GDM1 (cell line): ENCODE data around the gene ANKRD63.

Source experiments
- DNase-seq: peaks from one replicate; lab custom pipeline; 2025; lab: John Stamatoyannopoulos, UW

Gene ANKRD63

DNA sequence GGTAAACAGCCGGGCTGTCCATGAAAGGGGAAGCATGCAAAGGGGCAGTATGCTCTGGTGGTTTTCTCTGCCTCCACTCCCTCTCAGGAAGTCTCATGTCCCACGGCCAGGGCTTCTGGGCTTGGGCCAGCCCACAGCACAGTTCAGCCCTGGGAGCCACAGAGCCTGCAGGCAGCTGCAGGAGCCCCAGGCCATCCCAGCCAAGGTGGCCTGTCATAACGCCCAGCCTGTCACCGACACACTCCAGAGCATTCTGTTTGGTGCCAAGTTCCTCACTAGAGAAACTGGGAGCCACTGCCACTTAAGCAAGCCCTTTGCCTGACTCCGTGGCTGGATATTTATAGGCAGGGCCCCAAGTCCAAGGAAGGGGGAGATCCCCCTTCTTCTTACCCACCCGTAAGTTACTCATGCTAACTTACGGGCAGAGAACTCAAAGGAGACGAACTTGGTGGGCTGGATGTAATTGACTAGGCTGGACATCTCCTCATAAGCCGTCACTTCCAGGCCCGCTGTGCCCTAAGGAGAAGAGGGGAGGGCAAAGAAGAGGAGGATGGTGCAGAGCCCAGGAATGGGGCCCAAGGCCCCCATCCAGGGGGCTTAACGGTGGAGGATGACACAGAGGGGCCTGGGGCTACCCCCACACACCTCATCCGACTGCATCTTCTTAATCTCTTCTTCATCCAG lies 13.2 kb upstream of the ANKRD63 start:
- DNase-seq, result no peak

- no peak for DNase-seq
These were observed 12.4 kb upstream of the ANKRD63 start for GRCh38 chr15:40295297-40295696.

DNA sequence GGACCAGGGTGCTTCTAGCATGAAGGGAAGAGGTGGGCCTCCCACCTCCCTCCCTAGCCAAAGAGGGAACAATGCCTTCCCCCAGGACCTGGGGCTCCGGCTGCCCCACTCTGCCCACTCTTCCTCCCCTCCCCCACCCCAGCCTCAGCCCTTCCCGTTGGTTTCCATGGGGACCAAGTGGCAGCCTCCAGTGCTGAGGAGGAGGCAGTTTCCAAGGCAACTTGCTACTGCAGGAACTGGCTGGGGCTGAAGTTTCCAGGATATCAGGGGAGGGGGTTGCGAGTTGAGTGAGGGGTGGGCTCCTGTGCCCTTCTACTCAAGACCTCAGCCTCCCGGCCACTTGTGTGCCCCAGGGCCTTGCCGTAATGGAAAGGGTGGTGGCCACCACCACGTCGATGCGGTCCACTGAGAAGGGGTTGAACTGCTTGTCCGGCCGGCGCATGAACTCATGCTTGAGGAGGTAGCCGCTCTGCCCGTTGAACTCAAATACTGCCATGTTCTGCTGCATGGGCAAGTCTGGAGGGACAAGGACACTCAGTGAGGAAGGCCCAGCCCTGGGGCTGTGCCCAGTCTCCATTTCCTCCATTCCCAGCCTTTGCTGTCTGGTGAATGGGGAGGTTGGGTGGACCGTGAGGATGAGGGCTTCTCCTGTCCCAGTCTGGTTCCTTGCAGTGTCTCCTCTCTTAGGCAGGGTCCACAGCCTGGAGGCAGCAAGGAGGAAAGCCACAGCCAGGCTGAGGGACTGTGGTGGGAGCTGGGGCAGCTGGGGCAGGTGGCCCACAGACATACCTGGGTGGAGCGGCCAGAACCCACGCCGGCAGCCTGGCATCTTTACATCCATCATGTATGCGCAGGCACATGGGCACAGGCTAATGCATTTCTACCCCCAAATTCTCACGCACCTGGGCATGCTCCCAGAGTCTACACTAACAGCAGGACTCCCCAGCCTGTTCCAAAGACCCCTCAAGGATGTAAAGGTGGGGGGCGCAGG lies 11.3 kb upstream of the ANKRD63 start:
- no peak for DNase-seq

GRCh38 chr15:40293006-40293405 lies 10.1 kb upstream of the ANKRD63 start:
- DNase-seq, result no peak

DNA sequence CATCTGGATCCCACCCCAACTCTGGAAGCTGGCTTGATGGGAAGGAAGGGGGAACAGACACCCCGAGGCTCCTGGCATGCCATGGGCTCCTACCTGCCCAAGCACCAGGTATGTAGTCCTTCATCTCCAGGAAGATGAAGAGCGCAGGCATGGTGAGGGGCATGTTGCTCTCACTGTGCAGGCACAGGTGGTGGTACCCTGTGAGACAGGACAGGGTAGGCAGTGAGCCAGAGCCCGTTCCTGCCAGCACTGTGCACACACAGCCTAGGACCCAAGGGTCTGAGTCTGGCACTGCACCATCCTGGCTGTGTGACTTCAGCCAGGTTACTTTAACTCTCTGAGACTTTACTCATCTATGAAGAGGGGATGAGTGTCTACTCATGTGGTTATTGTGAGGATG lies 9.4 kb upstream of the ANKRD63 start:
- DNase-seq, result no peak

DNA sequence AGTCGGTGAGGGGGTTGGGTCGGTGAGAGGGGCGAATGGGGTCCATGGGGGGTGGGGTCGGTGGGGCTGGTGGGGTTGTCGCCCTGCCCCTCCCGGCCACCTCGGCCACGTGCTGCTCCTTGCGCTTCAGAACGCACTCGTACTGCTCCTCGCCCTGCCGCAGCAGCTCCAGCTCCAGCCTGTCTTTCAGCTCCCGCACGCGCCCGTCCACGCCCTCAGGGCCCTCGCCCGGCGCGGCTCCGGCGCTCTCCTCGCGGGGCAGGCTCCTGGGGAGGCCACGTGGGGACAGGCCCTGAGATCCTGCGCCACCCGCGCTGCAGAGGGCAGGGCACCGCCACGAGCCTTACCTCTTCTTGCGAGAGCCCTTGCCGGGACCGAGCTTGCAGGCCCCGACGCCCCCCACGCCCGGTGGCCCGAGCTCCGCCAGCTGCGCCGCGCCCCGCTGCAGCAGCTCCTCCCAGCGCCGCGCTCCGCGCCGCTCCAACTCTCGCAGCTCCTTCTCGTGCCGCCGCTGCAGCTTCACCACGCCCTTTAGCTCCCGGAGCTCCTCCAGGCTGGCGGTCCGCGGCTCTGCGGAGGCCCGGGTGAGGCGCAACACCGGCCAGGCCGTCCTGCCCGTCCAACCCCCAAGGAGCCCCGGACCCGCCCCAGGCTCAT lies 8.2 kb upstream of the ANKRD63 start:
- no peak for DNase-seq

GRCh38 chr15:40290545-40290917 lies 7.7 kb upstream of the ANKRD63 start:
- no peak for DNase-seq

DNA sequence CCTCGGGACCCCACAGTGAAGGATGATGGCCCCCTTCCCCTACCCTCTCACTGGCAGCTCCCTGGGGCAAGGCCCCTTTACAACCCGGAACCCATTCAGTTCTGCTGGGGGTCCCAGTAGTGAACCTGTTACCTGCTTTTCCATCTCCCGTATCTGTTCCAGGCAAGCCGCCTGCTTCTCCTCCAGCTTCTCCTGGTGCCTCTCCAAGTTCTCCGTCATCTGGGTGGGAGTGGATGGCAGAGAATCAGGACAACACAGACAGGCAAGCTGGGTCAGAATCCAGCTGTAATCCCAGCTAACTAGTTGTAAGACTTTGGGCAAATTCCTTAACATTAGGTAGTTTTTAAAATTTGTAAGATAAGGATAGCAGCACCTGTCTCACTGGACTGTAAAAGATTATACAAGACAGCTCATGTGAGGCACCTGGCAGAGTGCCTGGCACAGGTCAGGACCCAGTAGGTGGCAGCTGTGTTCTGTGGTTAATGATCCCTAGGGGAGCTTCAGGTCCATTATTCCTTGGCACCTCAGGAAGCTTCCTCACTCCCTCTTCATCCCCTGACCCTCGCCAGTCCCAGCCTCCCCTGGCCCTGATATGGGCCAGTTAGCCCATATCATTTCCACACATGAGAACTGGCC lies 6.4 kb upstream of the ANKRD63 start:
- no peak for DNase-seq

DNA sequence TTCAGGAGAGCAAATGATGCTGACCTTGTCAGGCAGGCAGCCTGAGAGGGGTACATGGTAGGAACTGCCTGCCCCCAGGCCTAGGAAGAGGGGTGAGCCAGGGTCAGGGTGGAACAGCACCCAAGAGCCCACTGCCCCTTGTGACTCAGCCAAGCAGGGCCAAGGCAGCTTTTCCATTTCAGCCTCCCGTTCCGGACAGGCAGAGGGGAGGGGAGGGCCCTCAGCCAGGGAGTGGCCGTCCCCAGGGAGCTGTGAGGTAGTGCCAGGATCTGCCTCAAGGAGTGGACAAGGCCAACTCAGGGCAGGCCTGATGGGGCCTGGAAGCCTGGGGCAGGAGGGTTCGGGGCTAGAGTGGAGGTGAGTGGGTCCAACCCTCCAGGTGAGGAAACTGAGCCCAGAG lies 5.1 kb upstream of the ANKRD63 start:
- DNase-seq, result no peak

- no peak for DNase-seq
These were observed 4.6 kb upstream of the ANKRD63 start for GRCh38 chr15:40287505-40287904.

DNA sequence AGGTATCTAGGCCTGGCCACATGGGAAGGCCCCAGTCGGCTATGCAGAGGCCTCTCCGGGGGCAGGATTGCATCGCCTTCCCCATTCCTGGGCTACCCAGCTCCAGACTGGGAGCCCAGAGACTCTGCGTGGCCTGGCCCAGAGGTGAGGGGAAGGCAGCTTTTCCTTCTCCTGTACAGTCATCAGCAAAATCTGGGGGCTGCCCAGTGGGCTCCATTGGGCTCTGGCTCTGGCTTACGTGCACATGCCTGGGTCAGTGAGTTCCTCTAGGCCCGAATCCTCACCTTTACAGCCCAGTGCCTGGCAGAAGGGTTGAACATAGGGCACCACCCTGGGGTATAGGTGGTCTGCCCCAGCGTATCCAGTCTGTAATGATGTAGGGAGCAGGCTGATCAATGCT lies 3.9 kb upstream of the ANKRD63 start:
- no peak for DNase-seq

DNA sequence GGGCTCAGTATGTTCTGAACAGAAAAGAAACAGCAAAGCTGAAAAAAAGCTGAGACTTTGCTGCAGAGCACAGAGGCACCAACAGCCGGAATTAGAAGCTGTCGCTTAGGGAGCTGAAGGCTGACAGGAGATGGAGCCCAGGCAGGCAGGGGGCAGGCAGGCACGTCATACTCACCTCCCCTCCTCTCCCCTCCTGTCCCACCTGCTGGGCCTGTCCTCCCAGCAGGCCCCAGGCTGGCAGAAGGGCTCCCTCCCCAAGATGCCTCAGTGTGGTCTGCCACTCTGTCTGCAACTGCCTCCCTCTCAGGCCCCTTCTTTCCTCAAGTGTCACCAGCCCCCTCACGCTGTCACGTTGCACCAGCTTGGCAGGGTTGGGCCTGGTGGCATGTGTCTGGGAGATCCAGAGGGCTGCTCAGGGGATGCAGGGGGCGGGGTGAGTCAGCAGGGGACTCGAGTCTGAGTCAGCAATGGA lies 3.2 kb upstream of the ANKRD63 start:
- no peak for DNase-seq

DNA sequence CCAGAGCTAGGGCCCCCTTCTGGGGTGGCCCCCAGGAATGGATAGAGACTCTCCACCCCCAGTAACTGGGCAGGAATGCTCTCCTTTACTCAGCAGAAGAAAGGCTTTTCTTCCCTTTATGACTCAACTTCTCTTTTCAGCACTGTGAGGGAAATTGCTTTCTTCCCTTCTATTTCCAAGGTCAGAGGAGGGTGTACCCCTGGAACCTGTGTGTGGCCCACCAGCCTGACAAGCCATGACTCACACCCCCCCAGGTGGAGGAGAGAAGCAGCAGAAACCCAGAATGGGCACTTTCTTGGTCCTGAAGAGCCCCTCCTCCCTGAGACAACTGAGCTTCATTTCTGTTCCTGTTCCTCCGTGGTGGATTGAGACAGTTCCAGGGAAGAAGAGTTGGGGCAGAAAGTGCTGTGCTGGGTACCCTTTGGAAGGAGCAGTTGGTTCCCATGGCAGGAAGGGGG lies 2.7 kb upstream of the ANKRD63 start:
- no peak for DNase-seq

- DNase-seq, result no peak
These were observed 2.3 kb upstream of the ANKRD63 start for GRCh38 chr15:40285151-40285550.

GRCh38 chr15:40283615-40284300 lies 894 bp upstream of the ANKRD63 start:
- DNase-seq, result no peak

- DNase-seq, result peak; percentile 55
These were observed 556 bp downstream of the ANKRD63 start for GRCh38 chr15:40282147-40282868.

DNA sequence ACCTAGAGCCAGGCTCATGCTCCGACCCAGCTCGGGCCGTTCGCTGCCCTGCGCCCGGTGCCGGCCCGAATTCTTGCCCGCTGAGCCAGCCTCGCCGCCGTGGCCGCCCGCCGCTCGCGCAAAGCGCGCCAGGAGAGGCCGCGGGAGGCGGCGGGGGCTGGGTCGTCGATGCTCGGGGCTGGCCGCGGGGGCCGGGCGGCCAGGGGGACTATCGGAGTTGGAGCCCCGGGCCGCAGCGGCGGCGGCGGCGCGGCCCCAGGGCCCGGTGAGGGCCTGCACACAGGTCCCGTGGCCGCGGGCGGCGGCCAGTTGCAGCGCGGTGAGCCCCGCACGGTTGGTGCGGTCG lies 1.1 kb downstream of the ANKRD63 start:
- DNase-seq, result no peak

DNA sequence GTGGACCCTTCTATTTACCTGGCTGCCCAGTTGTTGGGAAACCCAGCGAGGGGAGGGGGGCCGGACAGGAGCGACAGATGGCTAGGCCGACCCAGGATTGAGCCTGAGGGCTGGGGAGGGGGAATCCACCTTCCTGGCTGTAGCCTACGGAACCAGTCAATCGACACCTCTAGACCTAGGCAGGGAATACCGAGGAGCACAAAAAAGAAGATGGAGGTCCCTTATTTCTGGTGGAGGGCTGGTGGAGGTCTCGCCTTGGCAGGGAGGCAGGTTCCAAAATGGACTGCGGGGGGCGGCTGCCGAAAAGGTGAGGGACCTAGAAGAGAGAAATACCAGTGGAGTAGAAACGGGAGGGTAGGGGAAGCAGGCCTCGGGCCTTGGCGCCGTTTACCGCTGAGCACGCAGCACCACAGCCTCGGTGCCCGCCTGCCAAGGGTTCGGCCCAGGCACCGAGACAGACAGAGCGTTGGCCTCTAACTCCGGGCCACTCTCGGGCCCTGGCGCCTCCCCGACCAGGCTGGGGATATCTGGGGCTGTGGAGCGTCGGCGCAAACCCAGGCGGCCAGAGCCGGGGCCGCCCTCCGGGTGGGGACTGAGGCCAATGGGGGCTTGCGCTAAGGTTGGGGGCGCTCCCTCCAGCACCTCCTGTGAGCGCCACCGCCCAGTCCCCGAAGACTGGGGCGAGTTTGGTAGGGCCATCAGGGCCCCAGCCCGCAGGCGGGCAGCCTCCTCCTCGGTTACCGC lies 1.6 kb downstream of the ANKRD63 start:
- no peak for DNase-seq

DNA sequence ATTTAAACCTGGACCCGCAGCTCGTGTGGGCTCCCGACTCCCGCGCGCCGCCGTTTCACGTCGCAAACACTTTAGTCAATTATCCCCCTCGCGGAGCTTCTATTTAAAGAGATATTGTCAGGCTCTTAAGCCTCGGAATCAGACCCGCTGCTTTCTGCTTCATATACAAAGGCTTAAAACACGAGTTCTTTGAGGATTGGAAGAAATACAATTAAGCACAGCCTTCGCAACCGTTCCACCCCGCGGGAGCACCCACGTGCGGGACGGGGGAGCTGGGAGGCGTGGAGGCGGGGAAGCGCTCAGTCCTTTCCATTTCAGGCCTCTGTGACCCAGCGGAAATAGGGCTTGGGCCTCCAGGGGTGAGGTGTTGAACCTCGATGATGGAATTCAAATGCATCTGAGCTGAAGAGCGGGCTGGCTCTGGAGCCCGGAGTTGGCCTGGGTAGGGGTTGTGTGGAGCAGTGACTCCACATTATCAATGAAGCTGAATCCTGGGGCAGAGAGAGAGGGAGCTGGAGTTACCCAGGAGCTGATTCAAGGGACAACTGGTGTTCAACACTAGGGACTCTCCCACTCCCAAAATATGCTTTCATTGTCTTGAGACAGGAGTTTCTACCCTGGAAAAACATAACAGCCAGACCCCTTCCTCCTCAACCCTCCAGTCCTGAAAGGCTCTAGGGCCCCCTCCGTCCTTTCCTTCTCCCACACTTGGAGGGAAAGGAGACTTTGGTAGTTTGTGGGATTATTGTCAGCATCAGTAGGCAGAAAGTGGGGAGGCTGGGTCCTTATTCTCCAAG lies 2.4 kb downstream of the ANKRD63 start:
- no peak for DNase-seq
